Activated CD8-positive, alpha-beta T cell treated with anti-CD3 and anti-CD28 coated beads for 36 hours (primary cell): ENCODE data around the gene SUSD2. TPM values are rescaled to one million over a fixed set of nuclear protein-coding genes. Genes with fewer than 3 reads are reported as not detected.
A peak's percentile ranks its signal among the peaks of the same experiment; 100 is the strongest.

ENCODE experiments used
- ATAC-seq: fragments of 200-7000 bp; cut with Tn5 transposase; one replicate; pipeline ENCODE4 v1.10.0; 2021; ENCODE audit warnings: mild to moderate bottlenecking, moderate library complexity
- CTCF ChIA-PET: fragments of 350-600 bp; sonication (Branson Sonifier 250); formaldehyde crosslinking; loops from one replicate; lab custom pipeline; 2021; ENCODE audit warnings: antibody characterized with exemption; lab: Charles Lee
- POLR2A ChIA-PET: fragments of 350-600 bp; sonication (Branson Sonifier 250); formaldehyde crosslinking; loops from one replicate; lab custom pipeline; 2021; ENCODE audit warnings: antibody characterized with exemption; lab: Charles Lee
- DNase-seq: peaks from one replicate; pipeline ENCODE4 v3.0.0-alpha.2; 2020
- H3K27ac Mint-ChIP-seq: one replicate; pipeline ENCODE4 v1.8.0; 2021; ENCODE audit warnings: mild to moderate bottlenecking, mixed read lengths
- H3K27me3 Mint-ChIP-seq: one replicate; pipeline ENCODE4 v1.8.0; 2021; ENCODE audit warnings: mixed read lengths
- H3K36me3 Mint-ChIP-seq: one replicate; pipeline ENCODE4 v1.8.0; 2021; ENCODE audit warnings: low read depth, mixed read lengths
- H3K4me1 Mint-ChIP-seq: one replicate; pipeline ENCODE4 v1.8.0; 2021; ENCODE audit warnings: low read depth, mixed read lengths
- H3K4me3 Mint-ChIP-seq: one replicate; pipeline ENCODE4 v1.8.0; 2021; ENCODE audit warnings: mild to moderate bottlenecking, moderate library complexity, mixed read lengths
- H3K9me3 Mint-ChIP-seq: one replicate; pipeline ENCODE4 v1.8.0; 2021; ENCODE audit warnings: mixed read lengths
- CTCF ChIP-seq: fragments of 200-600 bp; IDR thresholded peaks from one replicate; pipeline ENCODE4 v1.8.0; 2022; ENCODE audit warnings: antibody characterized with exemption, mild to moderate bottlenecking
- intact Hi-C: fragments of 100-400 bp; cut with micrococcal nuclease; formaldehyde crosslinking; loops from one replicate; pipeline ENCODE4 v1.10.0; 2022
- total RNA-seq, 2 experiments: library from RNA; stranded (reverse); gene quantifications; one replicate each; pipeline ENCODE4 v1.2.3, GENCODE V29; 2021

The SUSD2 gene
- total RNA-seq, 2 experiments from 2014 or later = 0.65 to 0.95 TPM

- ATAC-seq = no peak
- H3K4me1 Mint-ChIP-seq = peaks cover 80% of the 10 kb centered on the region
- no peak overlapping the region for H3K4me3 Mint-ChIP-seq
- POLR2A ChIA-PET = interaction anchor here (0.6 kb wide), 1 partner anchor 1277 kb away, joined by 4 read pairs; no protein-coding TSS in a partner anchor
- no peaks in the 10 kb centered on the region for H3K27me3 Mint-ChIP-seq
- CTCF ChIA-PET = interaction anchor here (1.1 kb wide), 1 partner anchor 13 kb away, joined by 3 read pairs; no protein-coding TSS in a partner anchor
- H3K36me3 Mint-ChIP-seq = peaks cover 16% of the 10 kb centered on the region
- no peak for TF ChIP-seq CTCF
- no peak for DNase-seq
- H3K27ac Mint-ChIP-seq = peak overlapping the region; percentile 12
- intact Hi-C loops = no loop called here
- H3K9me3 Mint-ChIP-seq = no peaks in the 10 kb centered on the region
These were observed 38.5 kb upstream of the SUSD2 start for GRCh38 chr22:24142831-24143230.

DNA sequence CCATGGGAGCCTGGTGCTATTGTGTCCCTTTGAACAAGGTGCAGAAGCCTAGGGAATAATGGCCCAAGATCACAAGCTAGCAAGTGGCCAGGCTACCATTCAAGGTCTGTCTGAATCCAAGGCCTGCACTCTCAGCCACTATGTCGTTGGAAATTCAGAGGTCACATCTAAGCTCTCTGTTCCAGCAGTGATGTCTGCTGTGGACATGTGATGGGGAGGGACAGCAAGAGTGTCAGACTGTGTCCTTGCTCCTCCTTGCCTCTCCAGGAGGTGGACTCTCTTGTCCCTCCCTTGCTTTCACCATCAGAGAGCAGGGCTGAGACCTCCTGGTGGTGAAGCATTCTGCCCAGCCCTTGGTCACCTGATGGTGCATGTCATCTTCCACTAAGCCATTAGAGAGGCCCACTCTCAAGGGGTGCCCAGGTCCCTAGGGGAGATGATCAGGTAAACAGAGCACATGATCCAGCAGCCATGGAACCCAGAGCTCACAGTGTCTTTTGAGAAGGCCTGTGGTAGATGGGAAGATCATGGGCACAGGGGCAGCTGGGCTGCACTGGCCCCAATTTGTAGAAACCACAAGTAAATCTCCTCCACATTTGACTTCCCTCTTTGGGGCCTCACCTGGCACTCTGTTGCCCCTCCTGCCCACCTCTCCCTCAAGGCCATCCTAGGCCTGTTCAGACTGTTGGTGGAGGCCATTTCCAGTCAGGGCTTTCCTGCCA is 37.1 kb upstream of the SUSD2 start:
- ChIA-PET POLR2A (interaction anchor here (1.2 kb wide), 1 partner anchor 13 kb away, joined by 4 read pairs; no protein-coding TSS in a partner anchor), CTCF (interaction anchor here (1.3 to 1.6 kb wide), 3 partner anchors 10 to 30 kb away, joined by 3 to 7 read pairs (median 5); no protein-coding TSS in a partner anchor)
- no peak for ATAC-seq
- TF ChIP-seq CTCF = no peak
- Mint-ChIP-seq H3K27me3 (no peaks in the 10 kb centered on the region), H3K27ac (no peak overlapping the region), H3K4me1 (peaks cover 86% of the 10 kb centered on the region), H3K36me3 (peaks cover 16% of the 10 kb centered on the region), H3K9me3 (no peaks in the 10 kb centered on the region), H3K4me3 (no peak overlapping the region)
- intact Hi-C loops = no loop called here
- no peak for DNase-seq

- TF ChIP-seq CTCF = no peak
- DNase-seq (no peak), ATAC-seq (no peak)
- no peak overlapping the region for H3K4me3 Mint-ChIP-seq
- peak overlapping the region; percentile 35 for H3K27ac Mint-ChIP-seq
- no peaks in the 10 kb centered on the region for H3K27me3 Mint-ChIP-seq
- POLR2A ChIA-PET = interaction anchor here (1.2 kb wide), 1 partner anchor 13 kb away, joined by 4 read pairs; no protein-coding TSS in a partner anchor
- CTCF ChIA-PET = interaction anchor here (1.3 to 1.6 kb wide), 2 partner anchors 9 to 12 kb away, joined by 5 to 7 read pairs; no protein-coding TSS in a partner anchor
- intact Hi-C loops = no loop called here
- peaks cover 15% of the 10 kb centered on the region for H3K36me3 Mint-ChIP-seq
- H3K9me3 Mint-ChIP-seq = no peaks in the 10 kb centered on the region
- H3K4me1 Mint-ChIP-seq = peaks cover 88% of the 10 kb centered on the region
These were observed 36.6 kb upstream of the SUSD2 start for GRCh38 chr22:24144778-24145085.

GRCh38 chr22:24145446-24146193 is 35.7 kb upstream of the SUSD2 start:
- ChIA-PET CTCF (interaction anchor here (1.2 to 1.3 kb wide), 2 partner anchors 11 to 12 kb away, joined by 4 read pairs; no protein-coding TSS in a partner anchor), POLR2A (interaction anchor here (1.1 kb wide), 1 partner anchor 11 kb away, joined by 3 read pairs; no protein-coding TSS in a partner anchor)
- no peak for DNase-seq
- intact Hi-C loops = no loop called here
- H3K9me3 Mint-ChIP-seq = no peaks in the 10 kb centered on the region
- peak overlapping the region; percentile 1 for H3K4me3 Mint-ChIP-seq
- ATAC-seq = no peak
- H3K4me1 Mint-ChIP-seq = peaks cover 85% of the 10 kb centered on the region
- TF ChIP-seq CTCF = no peak
- H3K27me3 Mint-ChIP-seq = no peaks in the 10 kb centered on the region
- H3K36me3 Mint-ChIP-seq = peaks cover 12% of the 10 kb centered on the region
- H3K27ac Mint-ChIP-seq = peak overlapping the region; percentile 68
